Subcutaneous adipose tissue (tissue), 4 donors: ENCODE data around the gene TOGARAM2. TPM values are rescaled to one million over a fixed set of nuclear protein-coding genes. Genes with fewer than 3 reads are reported as not detected.

Experiments
- total RNA-seq, 4 donors: library from RNA; depleted of rRNA; stranded (reverse); fragments of >200 nt; gene quantifications; one replicate each; pipeline ENCODE4 v1.1.0, GENCODE V29; 2016
- TF ChIP-seq, protein P1 (sequence below): fragments of 450-650 bp; IDR thresholded peaks from one replicate; pipeline ENCODE4 v1.5.1; 2016; ENCODE audit warnings: low read depth, mild to moderate bottlenecking, control low read depth, antibody characterized with exemption, moderate library complexity

The TOGARAM2 gene
- total RNA-seq, 4 donors from 2014 or later, result 0.16 to 3.5 (median 2.0) TPM

DNA sequence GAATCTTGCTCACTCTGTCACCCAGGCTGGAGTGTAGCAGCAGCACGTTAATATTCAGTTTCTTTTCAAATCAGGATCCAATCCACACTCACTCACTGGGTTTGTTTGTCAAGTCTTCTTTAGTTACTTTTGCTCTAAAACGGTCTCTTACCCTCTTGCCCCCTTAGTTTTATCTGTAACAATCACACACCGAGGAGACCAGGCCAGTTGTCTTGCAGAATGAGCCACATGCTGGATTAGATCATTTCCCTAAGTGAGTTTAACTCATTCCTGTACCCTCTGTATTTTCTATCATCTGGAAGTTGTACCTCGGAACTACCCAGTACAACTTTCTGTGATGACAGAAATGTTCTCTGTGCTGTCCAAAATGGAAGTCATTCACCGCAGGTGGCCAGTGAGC, 20.7 kb upstream of the TOGARAM2 start:
- TF ChIP-seq, protein P1, sequence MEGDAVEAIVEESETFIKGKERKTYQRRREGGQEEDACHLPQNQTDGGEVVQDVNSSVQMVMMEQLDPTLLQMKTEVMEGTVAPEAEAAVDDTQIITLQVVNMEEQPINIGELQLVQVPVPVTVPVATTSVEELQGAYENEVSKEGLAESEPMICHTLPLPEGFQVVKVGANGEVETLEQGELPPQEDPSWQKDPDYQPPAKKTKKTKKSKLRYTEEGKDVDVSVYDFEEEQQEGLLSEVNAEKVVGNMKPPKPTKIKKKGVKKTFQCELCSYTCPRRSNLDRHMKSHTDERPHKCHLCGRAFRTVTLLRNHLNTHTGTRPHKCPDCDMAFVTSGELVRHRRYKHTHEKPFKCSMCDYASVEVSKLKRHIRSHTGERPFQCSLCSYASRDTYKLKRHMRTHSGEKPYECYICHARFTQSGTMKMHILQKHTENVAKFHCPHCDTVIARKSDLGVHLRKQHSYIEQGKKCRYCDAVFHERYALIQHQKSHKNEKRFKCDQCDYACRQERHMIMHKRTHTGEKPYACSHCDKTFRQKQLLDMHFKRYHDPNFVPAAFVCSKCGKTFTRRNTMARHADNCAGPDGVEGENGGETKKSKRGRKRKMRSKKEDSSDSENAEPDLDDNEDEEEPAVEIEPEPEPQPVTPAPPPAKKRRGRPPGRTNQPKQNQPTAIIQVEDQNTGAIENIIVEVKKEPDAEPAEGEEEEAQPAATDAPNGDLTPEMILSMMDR, result no peak

DNA sequence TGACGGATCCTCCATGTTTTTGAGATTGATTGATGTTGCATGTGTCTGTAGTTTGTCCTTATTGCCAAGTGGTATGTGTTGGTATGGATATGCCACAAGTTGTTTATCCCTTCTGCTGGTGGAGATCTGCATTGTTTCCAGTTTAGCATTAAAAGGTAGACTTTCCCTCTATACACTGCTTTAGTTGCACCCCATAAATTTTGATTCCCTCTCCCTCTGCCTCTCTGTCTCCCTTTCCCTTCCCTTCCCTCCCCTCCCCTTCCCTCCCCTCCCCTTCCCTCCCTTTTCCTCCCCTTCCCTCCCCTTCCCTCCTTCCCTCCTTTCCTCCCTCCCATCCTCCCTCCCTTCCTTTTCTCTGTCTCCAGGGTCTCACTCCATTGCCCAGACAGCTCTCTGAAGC, 18.6 kb upstream of the TOGARAM2 start:
- TF ChIP-seq, protein P1, result no peak

DNA sequence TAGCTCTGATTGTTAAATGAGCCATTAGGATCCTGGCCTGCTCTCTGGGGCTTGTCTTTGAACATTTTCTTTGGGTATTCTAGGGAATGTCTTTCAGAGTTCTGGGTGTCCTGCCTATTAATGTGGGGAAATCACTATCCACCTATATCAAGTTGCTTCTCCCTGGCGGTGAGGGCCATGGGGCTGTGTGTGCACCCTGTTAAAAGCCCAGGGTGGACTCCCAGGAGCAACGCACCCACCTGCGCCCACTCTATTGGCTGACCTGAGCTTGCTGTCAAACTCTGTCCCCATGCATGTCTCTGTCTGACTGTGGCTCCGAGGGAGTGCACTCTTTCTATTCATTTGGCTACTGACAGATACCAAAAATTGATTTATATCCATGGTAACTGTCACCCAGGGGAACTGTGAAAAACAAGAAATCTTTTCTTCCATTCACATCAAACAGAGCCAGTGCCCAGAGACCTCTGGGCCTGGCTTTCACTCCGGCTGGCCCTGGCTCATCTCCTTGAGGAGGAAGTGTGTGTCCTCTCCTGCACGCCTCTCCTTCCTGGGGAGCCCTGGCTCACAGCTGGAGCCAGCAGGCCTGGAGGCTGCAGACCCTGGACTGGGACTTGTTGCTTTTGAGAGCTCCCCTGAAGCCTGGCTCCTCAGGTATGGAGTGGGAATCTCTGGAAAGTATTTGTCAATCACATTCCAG, 10.5 kb upstream of the TOGARAM2 start:
- TF ChIP-seq, protein P1, result no peak

DNA sequence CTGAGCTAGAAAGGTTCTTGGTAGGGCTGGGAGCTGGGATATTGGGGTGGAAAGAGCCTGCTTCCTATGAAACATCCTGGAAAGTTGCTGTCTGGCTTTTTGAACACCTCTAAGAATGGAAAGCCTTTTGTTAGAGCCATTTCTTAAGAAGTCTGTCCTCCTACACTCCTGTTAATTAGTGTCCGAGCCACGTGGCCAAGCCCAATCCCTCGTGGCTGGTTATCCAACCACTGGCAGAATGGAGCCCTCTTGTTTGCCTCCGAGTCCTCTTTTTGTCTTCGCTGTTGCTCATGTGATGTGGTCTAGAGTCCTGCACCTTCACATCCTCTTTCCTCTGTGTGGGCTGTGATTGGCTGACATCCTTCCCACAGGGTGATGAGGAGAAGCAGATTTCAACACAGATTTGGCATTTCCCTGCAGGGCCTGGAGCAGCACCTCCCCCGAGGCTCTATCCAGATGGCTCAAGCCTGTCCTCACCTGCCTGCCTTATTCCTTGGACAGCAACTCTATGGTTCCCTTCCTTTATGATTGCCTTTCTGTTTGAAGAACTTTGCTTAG, 8.2 kb upstream of the TOGARAM2 start:
- TF ChIP-seq, protein P1, result no peak

DNA sequence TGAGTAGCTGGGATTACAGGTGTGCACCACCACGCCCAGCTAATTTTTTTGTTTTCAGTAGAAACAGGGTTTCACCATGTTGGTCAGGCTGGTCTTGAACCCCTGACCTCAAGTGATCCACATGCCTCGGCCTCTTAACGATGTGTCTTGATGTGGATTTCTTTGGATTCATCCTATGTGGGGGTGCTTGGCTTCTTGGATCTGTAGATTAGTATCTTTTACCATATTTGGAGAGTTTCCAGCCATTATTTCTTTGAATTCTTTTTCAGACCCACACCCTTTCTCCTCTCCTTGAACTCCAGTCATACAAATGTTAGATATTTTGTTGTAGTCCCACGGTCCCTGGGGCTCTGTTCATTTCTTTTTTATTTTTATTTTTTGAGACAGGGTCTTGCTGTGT, 6.8 kb upstream of the TOGARAM2 start:
- TF ChIP-seq, protein P1, result no peak

DNA sequence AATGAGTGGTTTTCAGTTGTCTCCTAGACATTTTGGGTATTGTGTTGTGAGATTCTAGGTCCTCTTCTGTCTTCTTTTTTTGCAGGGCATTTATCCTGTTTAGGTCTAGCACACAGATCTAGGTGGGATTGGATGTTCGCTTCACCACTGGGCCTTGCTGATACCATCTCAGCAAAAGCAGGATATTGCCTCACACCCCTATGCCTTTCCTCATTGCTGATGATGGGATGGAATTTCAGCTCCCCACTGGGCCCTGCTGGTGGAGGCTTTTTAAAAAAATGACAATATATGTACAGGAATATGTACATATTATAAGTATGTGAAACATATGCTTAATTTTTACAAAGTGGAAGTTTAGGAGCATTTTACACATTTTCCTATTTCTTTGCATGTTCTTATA, 5.4 kb upstream of the TOGARAM2 start:
- TF ChIP-seq, protein P1, result no peak

DNA sequence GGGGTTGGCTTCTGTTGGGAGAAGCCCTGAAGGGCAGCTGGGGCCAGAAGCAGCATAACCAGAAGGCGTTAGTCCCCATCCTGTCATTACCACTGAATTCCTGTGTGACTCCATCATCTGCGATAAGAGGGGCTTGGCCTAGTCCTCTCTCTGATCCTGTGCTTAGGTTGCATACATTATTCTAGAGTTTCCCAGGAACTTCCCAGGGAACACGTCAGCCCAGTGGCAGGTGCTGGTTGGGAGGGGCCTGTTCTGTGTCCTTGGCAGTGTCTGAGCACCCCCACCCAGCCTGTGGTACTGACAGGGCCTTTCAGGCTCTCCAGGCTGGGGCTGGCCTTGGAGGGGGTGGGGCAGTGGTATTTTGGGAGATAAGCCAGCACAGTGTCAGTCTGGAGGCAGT, 4.5 kb upstream of the TOGARAM2 start:
- TF ChIP-seq, protein P1, result no peak
